Epithelial cell of proximal tubule (primary cell): Measurements from ENCODE around the gene ALDH1L2. TPM values are rescaled to one million over a fixed set of nuclear protein-coding genes. Genes with fewer than 3 reads are reported as not detected.

Experiments used
- DNase-seq: peaks from one replicate; pipeline ENCODE4 v3.0.0-alpha.2; 2011; ENCODE audit warnings: low read depth
- H3K4me3 ChIP-seq: 2 replicates; pipeline ENCODE4 v1.5.1; 2011; ENCODE audit warnings: low read depth, mild to moderate bottlenecking, low read length
- CTCF ChIP-seq: conservative IDR thresholded peaks from 2 replicates; pipeline ENCODE4 v1.5.1; 2012; ENCODE audit warnings: low read depth, mild to moderate bottlenecking, low read length
- total RNA-seq: library from RNA; depleted of rRNA; stranded (reverse); fragments of >200 nt; gene quantifications from 2 replicates; pipeline ENCODE4 v1.2.3, GENCODE V29; 2015

Gene ALDH1L2
- total RNA-seq, 1 donor from 2014 or later = 1.5 TPM

- H3K4me3 ChIP-seq = no peak overlapping the region
- no peak for TF ChIP-seq CTCF
- no peak for DNase-seq
Observed at GRCh38 chr12:105001476-105001875, 82.8 kb downstream of the ALDH1L2 start.

GRCh38 chr12:104999347-104999685 is 84.9 kb downstream of the ALDH1L2 start:
- no peak overlapping the region for H3K4me3 ChIP-seq
- TF ChIP-seq CTCF = no peak
- no peak for DNase-seq

GRCh38 chr12:104998423-104999346 is 85.6 kb downstream of the ALDH1L2 start:
- TF ChIP-seq CTCF = no peak
- no peak for DNase-seq
- H3K4me3 ChIP-seq = no peak overlapping the region

GRCh38 chr12:104997541-104997940 is 86.7 kb downstream of the ALDH1L2 start:
- no peak for TF ChIP-seq CTCF
- no peak overlapping the region for H3K4me3 ChIP-seq
- no peak for DNase-seq

- no peak overlapping the region for H3K4me3 ChIP-seq
- no peak for DNase-seq
- no peak for TF ChIP-seq CTCF
Observed at GRCh38 chr12:104994336-104994735, 89.9 kb downstream of the ALDH1L2 start.

- no peak for DNase-seq
- no peak for TF ChIP-seq CTCF
- H3K4me3 ChIP-seq = no peak overlapping the region
Observed at GRCh38 chr12:104991565-104992128, 92.6 kb downstream of the ALDH1L2 start.
